GM18517 (cell line): ENCODE results near the gene KRTAP4-5.
"Not testable (repeated sequence)": the region's sequence is repeated elsewhere in the genome, so short reads cannot be mapped to it uniquely, and the experiment has no call there.

Experiments used
- ATAC-seq: cut with Tn5 transposase; IDR thresholded peaks from one replicate; pipeline ENCODE4 v1.9.1; 2021; ENCODE audit warnings: mild to moderate bottlenecking, moderate library complexity; ENCODE audit not compliant: unreplicated experiment

The KRTAP4-5 gene

DNA sequence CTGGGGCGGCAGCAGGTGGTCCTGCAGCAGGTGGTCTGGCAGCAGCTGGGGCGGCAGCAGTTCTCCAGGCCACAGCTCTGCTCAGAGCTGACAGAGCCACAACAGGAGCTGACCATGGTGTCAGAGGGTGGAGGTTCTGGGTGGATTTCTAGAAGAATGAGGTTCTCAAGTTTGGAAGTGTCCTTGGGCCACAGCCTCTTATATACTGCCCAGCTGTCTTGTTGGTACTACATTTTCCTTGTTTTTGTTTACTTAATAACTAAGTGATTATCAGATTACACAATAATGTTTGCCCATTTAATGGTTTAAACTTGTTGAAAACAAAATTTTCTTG, at the start of gene KRTAP4-5:
Gene KRTAP4-5, minus strand, starts transcription at position 174 of the 334 bp plus-strand sequence. Its CDS starts 58 bp downstream, at position 116.
- ATAC-seq = no peak

GRCh38 chr17:41196068-41196467, 46.4 kb upstream of the KRTAP4-5 start:
- ATAC-seq = no peak

GRCh38 chr17:41190328-41190727, 40.7 kb upstream of the KRTAP4-5 start:
- ATAC-seq = no peak

DNA sequence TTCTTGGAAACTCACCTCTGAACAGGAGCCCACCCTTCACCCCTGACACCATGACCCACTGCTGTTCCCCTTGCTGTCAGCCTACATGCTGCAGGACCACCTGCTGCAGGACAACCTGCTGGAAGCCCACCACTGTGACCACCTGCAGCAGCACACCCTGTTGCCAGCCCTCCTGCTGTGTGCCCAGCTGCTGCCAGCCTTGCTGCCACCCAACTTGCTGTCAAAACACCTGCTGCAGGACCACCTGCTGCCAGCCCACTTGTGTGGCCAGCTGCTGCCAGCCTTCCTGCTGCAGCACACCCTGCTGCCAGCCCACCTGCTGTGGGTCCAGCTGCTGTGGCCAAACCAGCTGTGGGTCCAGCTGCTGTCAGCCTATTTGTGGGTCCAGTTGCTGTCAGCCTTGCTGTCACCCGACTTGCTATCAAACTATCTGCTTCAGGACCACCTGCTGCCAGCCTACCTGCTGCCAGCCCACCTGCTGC, 40.3 kb upstream of the KRTAP4-5 start, which contains the start of gene KRTAP9-1:
Gene KRTAP9-1, plus strand, starts transcription at position 51 of the 482 bp plus-strand sequence. Its CDS starts 0 bp downstream, at position 51.
- ATAC-seq = not testable (repeated sequence)

DNA sequence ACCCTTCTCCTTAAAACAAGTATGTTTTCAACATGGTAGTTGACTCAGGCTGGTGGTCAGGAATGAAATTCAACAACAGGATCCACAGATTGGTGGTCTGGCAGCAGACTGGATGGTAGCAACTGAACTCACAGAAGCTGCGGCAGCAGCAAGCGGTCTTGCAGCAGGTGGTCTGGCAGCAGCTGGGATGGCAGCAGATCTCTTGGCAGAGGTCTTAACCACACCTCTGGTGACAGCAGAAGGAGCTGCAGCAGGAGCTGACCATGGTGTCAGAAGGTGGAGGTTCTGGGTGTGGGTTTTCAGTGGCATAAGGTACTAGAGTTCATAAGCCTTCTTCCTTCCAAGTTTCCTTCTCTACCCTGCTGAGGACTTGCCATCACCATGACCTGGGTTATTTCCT, 37.2 kb upstream of the KRTAP4-5 start:
- no peak for ATAC-seq

GRCh38 chr17:41185001-41185400, 35.4 kb upstream of the KRTAP4-5 start:
- ATAC-seq = no peak

- no peak for ATAC-seq
Measured at GRCh38 chr17:41184480-41184961, 34.9 kb upstream of the KRTAP4-5 start, which contains the start of gene KRTAP4-1. Gene KRTAP4-1, minus strand, starts transcription at chr17:41184911. Its CDS starts 57 bp downstream, at chr17:41184854.

DNA sequence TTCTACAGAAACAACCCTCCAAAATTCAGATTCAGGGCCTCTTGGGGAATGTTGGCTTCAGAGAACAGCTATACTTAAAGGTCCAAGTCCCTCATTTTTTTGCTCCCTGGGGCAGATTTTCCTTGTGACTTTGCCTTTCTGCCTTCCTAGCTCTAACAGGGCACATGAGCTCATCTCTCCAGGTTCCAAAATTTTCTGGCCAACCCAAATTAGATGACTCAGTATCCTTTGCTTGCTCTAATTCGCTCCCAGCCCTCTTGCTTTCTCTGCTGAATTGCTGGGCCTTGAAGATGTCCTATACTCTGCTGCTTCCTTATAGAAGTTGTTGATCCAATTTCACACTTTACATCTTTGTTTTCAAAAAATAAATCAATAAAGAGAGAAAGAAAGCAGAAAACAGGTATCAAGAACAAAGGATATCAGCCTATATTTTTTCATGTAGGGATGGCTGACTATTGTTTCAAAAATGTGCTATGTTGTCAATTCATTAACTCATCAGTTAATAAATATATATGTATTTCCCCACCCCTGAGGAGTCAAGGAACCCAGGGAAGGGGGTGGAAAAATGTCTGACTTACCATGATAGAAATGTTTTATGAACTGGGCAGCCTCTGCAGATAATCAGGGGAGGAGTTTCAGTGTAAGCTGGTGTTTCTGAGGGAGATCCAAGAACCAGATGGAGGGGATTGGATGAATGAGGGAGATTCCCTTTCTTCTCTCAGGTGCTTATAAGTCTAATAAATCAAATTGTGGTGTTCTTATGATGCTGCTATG, 29.4 kb upstream of the KRTAP4-5 start:
- ATAC-seq = no peak

- no peak for ATAC-seq
Measured at GRCh38 chr17:41178341-41178740, 28.7 kb upstream of the KRTAP4-5 start.

GRCh38 chr17:41177727-41178271, 28.2 kb upstream of the KRTAP4-5 start, which contains the start of gene KRTAP4-2:
Gene KRTAP4-2, minus strand, starts transcription at chr17:41178221. Its CDS starts 57 bp downstream, at chr17:41178164.
- ATAC-seq = no peak

DNA sequence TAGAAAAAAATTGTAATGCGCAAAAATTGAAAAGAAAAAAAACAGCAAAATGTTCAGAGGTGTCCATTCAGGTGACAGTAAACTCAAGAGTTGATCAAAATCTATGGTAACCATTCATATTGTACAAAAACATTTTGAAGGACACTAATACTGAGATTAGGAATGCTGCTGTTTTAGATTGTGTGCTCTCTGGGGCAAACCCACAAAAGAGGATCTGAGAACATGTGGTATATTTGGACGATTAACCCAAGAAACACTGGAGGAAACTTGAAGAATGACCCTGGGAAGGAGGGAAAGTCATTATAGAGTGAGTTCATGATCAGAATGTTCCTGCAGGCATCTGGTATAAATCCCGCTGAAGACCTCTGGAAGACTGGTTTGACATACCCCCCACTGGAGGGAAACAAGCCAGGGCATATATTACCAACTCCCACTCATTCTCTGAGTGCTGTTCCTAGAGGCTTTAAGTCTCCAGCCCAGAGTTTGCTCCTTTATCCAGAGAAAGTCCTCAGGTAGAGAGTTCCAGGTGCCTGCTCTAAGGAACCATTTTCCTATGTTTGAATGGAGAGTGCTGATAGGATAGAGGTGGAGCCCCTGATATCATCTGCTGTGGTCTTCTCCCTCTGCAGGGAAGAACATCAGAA, 27.2 kb upstream of the KRTAP4-5 start:
- no peak for ATAC-seq

GRCh38 chr17:41171886-41172285, 22.3 kb upstream of the KRTAP4-5 start:
- no peak for ATAC-seq

DNA sequence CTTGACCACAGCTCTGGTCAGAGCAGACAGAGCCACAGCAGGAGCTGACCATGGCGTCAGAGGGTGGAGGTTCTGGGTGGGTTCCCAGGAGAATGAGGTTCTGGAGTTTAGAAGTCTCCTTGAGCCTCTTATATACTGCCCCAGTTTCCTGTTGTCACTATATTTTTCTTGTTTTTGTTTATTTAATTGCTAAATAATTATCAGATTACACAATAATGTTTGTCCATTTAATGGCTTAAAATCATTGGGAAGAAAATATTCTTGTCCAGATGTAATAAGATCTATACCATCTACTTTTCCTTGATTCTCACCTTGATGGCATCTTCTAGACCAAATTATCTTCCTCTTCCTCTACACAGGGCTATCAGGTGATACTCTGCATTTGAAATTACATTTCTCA, 18.5 kb upstream of the KRTAP4-5 start, which contains the start of gene KRTAP4-3:
Gene KRTAP4-3, minus strand, starts transcription at position 101 of the 400 bp plus-strand sequence. Its CDS starts 49 bp downstream, at position 52.
- no peak for ATAC-seq

- ATAC-seq = no peak
Measured at GRCh38 chr17:41167561-41167960, 17.9 kb upstream of the KRTAP4-5 start.

GRCh38 chr17:41163828-41164227, 14.2 kb upstream of the KRTAP4-5 start:
- ATAC-seq = no peak

DNA sequence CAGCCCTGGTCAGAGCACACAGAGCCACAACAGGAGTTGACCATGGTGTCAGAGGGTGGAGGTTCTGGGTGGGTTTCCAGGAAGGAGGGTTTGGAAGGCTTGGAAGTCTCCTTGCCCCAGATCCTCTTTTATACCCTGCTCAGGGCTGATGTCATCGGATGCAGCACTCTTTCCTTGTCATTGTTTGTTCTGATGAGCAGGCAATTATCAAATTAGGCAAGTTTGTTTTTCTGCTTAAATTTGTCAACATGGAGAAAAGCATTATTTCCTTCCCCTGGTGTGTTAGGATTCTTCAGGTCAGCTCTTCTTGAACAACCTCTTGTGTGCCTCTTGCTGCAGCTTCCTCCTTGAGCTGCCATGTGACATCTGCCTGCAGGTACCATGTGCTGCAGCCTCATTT, 11.0 kb upstream of the KRTAP4-5 start, which contains the start of gene KRTAP4-4:
Gene KRTAP4-4, minus strand, starts transcription at position 101 of the 400 bp plus-strand sequence. Its CDS starts 57 bp downstream, at position 44.
- no peak for ATAC-seq

DNA sequence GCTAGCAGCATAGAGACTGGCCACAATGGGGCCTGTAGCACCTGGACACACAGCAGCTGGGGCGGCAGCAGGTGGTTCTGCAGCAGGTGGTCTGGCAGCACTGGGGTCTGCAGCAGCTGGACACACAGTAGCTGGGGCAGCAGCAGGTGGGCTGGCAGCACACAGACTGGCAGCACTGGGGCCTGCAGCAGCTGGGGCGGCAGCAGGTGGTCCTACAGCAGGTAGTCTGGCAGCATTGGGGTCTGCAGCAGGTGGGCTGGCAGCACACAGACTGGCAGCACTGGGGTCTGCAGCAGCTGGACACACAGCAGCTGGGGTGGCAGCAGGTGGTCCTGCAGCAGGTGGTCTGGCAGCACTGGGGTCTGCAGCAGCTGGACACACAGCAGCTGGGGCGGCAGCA, 10.6 kb upstream of the KRTAP4-5 start:
- ATAC-seq = not testable (repeated sequence)

- ATAC-seq = no peak
Measured at GRCh38 chr17:41153856-41154255, 4.2 kb upstream of the KRTAP4-5 start.

GRCh38 chr17:41151525-41151924, 1.9 kb upstream of the KRTAP4-5 start:
- ATAC-seq = no peak

GRCh38 chr17:41150026-41150425, 401 bp upstream of the KRTAP4-5 start:
- no peak for ATAC-seq
